HG03045 (cell line): Measurements from ENCODE around the gene AK4.
A peak's percentile ranks its signal among the peaks of the same experiment; 100 is the strongest.

Experiments
- ATAC-seq: cut with Tn5 transposase; IDR thresholded peaks from one replicate; pipeline ENCODE4 v1.9.1; 2021; ENCODE audit warnings: mild to moderate bottlenecking, moderate library complexity; ENCODE audit not compliant: unreplicated experiment

AK4 gene

GRCh38 chr1:65243491-65243890 is 95.5 kb downstream of the AK4 start:
- ATAC-seq, result no peak

- no peak for ATAC-seq
Observed at GRCh38 chr1:65245295-65245694, 97.3 kb downstream of the AK4 start.

- no peak for ATAC-seq
Observed at GRCh38 chr1:65247419-65248359, 99.7 kb downstream of the AK4 start.

GRCh38 chr1:65250826-65251225 is 102.8 kb downstream of the AK4 start:
- ATAC-seq, result no peak

DNA sequence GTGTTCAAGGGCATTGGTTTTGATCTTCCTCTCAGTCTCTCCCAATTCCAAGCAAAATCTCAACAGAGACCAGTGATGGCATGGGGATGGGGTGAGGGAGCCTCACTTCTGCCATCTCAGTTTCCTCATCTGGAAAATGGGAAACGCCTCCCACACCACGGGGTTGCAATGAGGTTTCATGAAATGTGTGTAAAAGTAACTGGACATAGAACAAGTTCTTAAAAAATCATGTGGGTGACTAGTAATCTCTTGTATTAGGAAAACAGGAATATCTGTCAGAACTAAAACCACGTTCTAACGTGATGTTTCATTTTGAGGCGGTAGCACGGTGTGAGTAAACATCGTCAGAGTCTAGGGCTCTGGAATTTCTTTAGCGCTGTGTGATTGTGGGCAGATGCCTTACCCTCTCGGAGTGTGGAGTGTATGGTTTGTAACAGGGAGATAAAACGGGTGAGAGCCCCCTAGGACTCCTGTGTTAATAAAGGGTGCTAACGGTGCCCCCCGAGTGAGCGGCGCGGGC is 105.9 kb downstream of the AK4 start:
- ATAC-seq, result peak; percentile 36

GRCh38 chr1:65254320-65255034 is 106.5 kb downstream of the AK4 start:
- peak; percentile 96 for ATAC-seq

GRCh38 chr1:65255035-65255655 is 107.1 kb downstream of the AK4 start:
- ATAC-seq, result peak; percentile 2

DNA sequence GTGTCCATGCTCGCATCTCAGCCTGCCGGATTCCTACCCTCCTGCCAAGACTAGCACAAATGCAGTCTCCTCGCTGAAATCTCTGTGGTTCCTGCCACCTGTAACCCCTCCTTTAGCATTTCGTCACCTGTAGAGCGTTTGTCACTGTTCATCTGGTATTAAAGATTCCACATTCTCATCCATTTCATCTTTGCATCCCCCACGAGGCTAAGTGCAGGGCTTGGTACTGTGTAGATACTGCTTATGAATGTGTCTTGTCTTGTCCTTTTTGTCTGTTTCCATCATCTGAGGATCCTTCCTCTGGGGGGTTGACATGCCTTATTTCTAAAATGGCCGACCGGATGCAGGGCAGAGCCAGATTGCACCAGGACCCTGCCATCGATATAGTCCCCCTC is 107.7 kb downstream of the AK4 start:
- ATAC-seq, result no peak

GRCh38 chr1:65256860-65257708 is 109.1 kb downstream of the AK4 start:
- no peak for ATAC-seq

- ATAC-seq, result no peak
Observed at GRCh38 chr1:65258106-65258505, 110.1 kb downstream of the AK4 start.

DNA sequence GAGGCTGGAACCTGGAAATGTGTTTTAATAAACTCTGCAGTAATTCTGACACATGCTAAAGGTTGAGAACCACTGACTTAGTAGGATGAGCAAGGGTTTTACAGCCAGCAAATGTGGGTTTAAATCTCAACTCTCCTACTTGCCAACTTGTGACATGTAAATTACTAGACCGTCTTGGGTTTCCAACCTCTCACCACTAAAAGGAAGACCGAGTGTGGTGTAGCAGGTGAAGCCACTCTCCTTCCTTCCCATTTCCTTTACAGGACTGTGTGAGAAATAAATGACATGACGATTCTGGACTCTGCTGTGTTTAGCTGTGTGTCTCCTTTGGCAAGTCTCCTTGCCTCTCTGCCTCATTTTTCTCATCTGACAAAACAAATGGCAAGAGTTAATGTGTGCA is 111.8 kb downstream of the AK4 start:
- ATAC-seq, result no peak

- ATAC-seq, result no peak
Observed at GRCh38 chr1:65260851-65261473, 113.0 kb downstream of the AK4 start.

GRCh38 chr1:65263286-65263685 is 115.3 kb downstream of the AK4 start:
- no peak for ATAC-seq

- ATAC-seq, result no peak
Observed at GRCh38 chr1:65264197-65264929, 116.4 kb downstream of the AK4 start.

DNA sequence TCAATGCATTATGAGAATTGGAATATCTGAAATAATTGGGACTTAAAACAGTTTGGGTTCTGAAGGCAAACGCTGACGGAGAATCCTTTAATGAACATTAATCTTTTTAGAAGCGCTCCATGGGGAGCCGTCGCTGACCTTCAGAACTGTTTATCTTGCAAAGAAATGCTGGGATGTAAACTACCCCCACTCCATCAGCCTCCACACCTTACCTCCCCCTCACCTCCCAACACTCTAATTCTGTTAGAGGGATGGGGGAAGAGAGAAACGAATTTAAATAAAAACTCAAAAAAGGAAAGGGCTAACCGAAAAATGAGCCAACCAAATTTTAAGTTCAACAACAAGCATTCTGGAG is 117.3 kb downstream of the AK4 start:
- ATAC-seq, result no peak

GRCh38 chr1:65265651-65266351 is 117.8 kb downstream of the AK4 start:
- no peak for ATAC-seq

DNA sequence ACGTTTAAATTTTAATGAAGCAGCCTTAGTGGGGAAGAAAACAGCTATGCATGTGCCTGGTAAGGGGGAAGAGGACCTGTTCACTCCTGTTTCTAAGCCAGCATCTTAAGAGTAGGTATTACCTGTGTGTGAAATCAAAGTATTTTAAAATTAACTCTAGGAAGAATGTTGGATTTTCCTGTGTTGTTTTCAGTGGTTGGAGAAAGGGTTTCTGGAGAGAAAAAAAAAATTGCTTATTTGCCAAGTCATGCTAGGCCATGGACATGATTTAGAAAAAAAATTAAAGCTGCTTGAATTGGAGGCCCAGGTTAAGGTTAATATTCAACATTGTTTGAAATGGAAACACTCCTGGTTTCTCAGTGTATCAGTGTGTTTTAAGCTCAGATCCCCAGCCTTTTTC is 118.5 kb downstream of the AK4 start:
- ATAC-seq, result no peak

GRCh38 chr1:65267271-65267670 is 119.3 kb downstream of the AK4 start:
- no peak for ATAC-seq

- ATAC-seq, result no peak
Observed at GRCh38 chr1:65267683-65268082, 119.7 kb downstream of the AK4 start.
